K562 (cell line): ENCODE results near the gene OR2B2. TPM values are rescaled to one million over a fixed set of nuclear protein-coding genes. Genes with fewer than 3 reads are reported as not detected.

Source experiments
- CBX5 ChIP-seq: IDR thresholded peaks from 2 replicates; pipeline ENCODE4 v1.6.1; 2014; ENCODE audit warnings: low read depth, borderline replicate concordance
- CCAR2 ChIP-seq: fragments of 200-400 bp; formaldehyde crosslinking; IDR thresholded peaks from 2 replicates; pipeline ENCODE4 v1.6.1; 2017; ENCODE audit warnings: mild to moderate bottlenecking, low read depth, low read length
- CHCHD3 ChIP-seq: fragments of 250-450 bp; sonication (Bioruptor Pico); IDR thresholded peaks from 2 replicates; pipeline ENCODE4 v2.1.2; 2022; ENCODE audit warnings: mild to moderate bottlenecking
- CXXC5 ChIP-seq: fragments of 250-450 bp; sonication (Bioruptor Pico); IDR thresholded peaks from 2 replicates; pipeline ENCODE4 v1.8.0; 2022; ENCODE audit warnings: inconsistent platforms, mild to moderate bottlenecking, moderate library complexity
- GABPB1 ChIP-seq: sonication (generic); formaldehyde crosslinking; IDR thresholded peaks from 2 replicates; pipeline ENCODE4 v1.8.0; 2022; ENCODE audit warnings: mild to moderate bottlenecking, missing genetic modification reagents
- NCOA1 ChIP-seq: fragments of 450-650 bp; IDR thresholded peaks from 2 replicates; pipeline ENCODE4 v1.6.1; 2016; ENCODE audit warnings: low read depth
- NRF1 ChIP-seq, 2 experiments: fragments of 450-650 bp; IDR thresholded peaks in 1 of 2; conservative IDR thresholded peaks in 1 of 2; 2 replicates each; pipeline ENCODE4 v1.6.1; 2014; ENCODE audit warnings: mild to moderate bottlenecking in 2 of 2
- POLR2A ChIP-seq: fragments of 450-650 bp; conservative IDR thresholded peaks from 2 replicates; pipeline ENCODE4 v1.6.1; 2016
- SIN3A ChIP-seq, 2 experiments: fragments of 150-350 bp in 1 of 2; IDR thresholded peaks; 2 replicates each; pipeline ENCODE4 v1.6.1; 2011 to 2016; ENCODE audit warnings: borderline replicate concordance in 2 of 2, low read depth in 2 of 2, low read length in 2 of 2, mild to moderate bottlenecking in 2 of 2, moderate library complexity in 2 of 2; ENCODE audit not compliant: control insufficient read depth in 1 of 2
- ZNF395 ChIP-seq: fragments of 200-800 bp; sonication (Bioruptor generic); IDR thresholded peaks from 2 replicates; pipeline ENCODE4 v1.6.1; 2017; ENCODE audit warnings: missing genetic modification characterization, missing compliant biosample characterization
- ZNF561 ChIP-seq: fragments of 450-650 bp; formaldehyde crosslinking; conservative IDR thresholded peaks from 2 replicates; pipeline ENCODE4 v1.4.0; 2020; ENCODE audit warnings: mild to moderate bottlenecking, moderate library complexity
- ZNF717 ChIP-seq: fragments of 250-450 bp; sonication (Bioruptor Pico); IDR thresholded peaks from 2 replicates; pipeline ENCODE4 v1.5.0; 2021
- polyA plus RNA-seq, 8 experiments: library from polyadenylated mRNA; depleted of rRNA in 4 of 8; stranded (reverse) in 5 of 8; unstranded in 3 of 8; fragments of >200 nt; fragmentation: Nextera tagmentation in 2 of 8; fragmentation: Illumina TruSeq in 1 of 8; extraction: Ambion mirVana in 2 of 8; extraction: Trizol in 1 of 8; gene quantifications; 2 replicates each; pipeline versions ENCODE4 v1.2.1 to v1.2.3, GENCODE V29; 2011 to 2014; ENCODE audit warnings: inconsistent platforms in 1 of 8, missing spikeins in 1 of 8
- total RNA-seq, 7 experiments: library from RNA; depleted of rRNA in 6 of 7; stranded (reverse); fragments of >200 nt in 6 of 7; fragmentation: Illumina TruSeq in 2 of 7; extraction: Trizol in 2 of 7; gene quantifications; 2 replicates each; pipeline versions ENCODE4 v1.2.1 to v1.2.3, GENCODE V29; 2011 to 2021; ENCODE audit warnings: low replicate concordance in 1 of 7
- TF ChIP-seq, protein P1 (sequence below), 2 experiments: fragments of 150-350 bp in 1 of 2; IDR thresholded peaks; 2 replicates each; pipeline ENCODE4 v1.6.1; 2012 to 2016; ENCODE audit warnings: low read depth in 2 of 2, low read length in 2 of 2, mild to moderate bottlenecking in 1 of 2, moderate library complexity in 1 of 2

OR2B2 gene
- total and polyA plus RNA-seq, 9 of the 15 experiments (the other 6 are each of a cell fraction or from before 2014, with no cell fraction given) = 0.24 TPM; not detected in 8

DNA sequence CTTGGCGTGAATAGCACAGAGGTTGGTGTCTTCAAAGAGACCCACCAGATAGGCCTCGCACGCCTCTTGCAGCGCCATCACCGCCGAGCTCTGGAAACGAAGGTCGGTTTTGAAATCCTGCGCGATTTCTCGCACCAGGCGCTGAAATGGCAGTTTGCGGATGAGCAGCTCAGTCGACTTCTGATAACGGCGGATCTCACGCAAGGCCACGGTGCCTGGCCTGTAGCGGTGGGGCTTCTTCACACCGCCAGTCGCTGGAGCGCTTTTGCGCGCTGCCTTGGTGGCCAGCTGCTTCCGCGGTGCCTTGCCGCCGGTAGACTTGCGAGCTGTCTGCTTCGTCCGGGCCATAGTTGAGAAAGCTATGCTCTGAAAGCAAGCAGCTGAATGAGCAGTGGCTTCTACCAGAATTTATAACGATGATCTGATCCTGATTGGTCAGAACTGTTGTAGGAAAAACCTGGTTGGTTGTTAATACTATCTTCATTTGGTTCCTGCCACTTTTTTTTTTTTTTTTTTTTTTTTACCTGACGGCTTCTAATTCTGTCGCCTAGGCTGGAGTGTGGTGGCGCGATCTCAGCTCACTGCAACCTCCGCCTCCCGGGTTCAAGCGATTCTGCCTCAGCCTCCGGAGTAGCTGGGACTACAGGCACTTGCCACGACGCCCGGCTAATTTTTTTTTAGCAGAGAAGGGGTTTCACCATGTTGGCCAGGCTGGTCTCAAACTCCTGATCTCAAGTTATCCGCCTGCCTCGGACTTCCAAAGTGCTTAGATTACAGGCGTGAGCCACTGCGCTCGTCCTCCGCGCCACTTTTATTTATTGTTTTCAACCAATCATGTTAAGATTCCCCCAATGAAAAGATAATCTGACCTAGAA, 21.5 kb downstream of the OR2B2 start (continued):
- peak; percentile 93 for TF ChIP-seq ZNF717
- TF ChIP-seq GABPB1 (CRISPR knock-in tag) = peak; percentile 72
- TF ChIP-seq POLR2A = peak; percentile 99
- 0 out of 4 replicates have a peak, but pooled peaks of 1 of the 2 experiments have one; percentile 59 for TF ChIP-seq SIN3A (IDR thresholded peaks at IDR 0.05; ENCODE audit: borderline replicate concordance in 2 of 2, control insufficient read depth in 1 of 2, low read depth in 2 of 2, low read length in 2 of 2)
- TF ChIP-seq CCAR2 = no peak
- TF ChIP-seq ZNF395 (CRISPR knock-in tag) = peak; percentile 74; the same call in 1 of the 2 replicates
- no peak for TF ChIP-seq ZNF561 (CRISPR knock-in tag)
- peak; percentile 72 for TF ChIP-seq CXXC5 (CRISPR knock-in tag)
- TF ChIP-seq CHCHD3 = peak; percentile 89; the same call in 1 of the 2 replicates
- TF ChIP-seq NRF1 (conservative IDR thresholded peaks at IDR 0.05 in 1 of 2, IDR thresholded peaks at IDR 0.05 in 1 of 2) = peak; percentile 45 to 63; a peak in 3 of 4 replicates
- TF ChIP-seq CBX5 = 0 out of 2 replicates have a peak, but pooled peaks have one; percentile 17
- TF ChIP-seq NCOA1 = no peak
- TF ChIP-seq, protein P1, sequence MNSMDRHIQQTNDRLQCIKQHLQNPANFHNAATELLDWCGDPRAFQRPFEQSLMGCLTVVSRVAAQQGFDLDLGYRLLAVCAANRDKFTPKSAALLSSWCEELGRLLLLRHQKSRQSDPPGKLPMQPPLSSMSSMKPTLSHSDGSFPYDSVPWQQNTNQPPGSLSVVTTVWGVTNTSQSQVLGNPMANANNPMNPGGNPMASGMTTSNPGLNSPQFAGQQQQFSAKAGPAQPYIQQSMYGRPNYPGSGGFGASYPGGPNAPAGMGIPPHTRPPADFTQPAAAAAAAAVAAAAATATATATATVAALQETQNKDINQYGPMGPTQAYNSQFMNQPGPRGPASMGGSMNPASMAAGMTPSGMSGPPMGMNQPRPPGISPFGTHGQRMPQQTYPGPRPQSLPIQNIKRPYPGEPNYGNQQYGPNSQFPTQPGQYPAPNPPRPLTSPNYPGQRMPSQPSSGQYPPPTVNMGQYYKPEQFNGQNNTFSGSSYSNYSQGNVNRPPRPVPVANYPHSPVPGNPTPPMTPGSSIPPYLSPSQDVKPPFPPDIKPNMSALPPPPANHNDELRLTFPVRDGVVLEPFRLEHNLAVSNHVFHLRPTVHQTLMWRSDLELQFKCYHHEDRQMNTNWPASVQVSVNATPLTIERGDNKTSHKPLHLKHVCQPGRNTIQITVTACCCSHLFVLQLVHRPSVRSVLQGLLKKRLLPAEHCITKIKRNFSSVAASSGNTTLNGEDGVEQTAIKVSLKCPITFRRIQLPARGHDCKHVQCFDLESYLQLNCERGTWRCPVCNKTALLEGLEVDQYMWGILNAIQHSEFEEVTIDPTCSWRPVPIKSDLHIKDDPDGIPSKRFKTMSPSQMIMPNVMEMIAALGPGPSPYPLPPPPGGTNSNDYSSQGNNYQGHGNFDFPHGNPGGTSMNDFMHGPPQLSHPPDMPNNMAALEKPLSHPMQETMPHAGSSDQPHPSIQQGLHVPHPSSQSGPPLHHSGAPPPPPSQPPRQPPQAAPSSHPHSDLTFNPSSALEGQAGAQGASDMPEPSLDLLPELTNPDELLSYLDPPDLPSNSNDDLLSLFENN (IDR thresholded peaks at IDR 0.05; ENCODE audit: low read depth in 2 of 2, low read length in 2 of 2) = peak in 1 of 2 experiments; percentile 48; a peak in 1 of 4 replicates
